NCI-H2171 (cell line): ENCODE data around the gene NARF.
A peak's percentile ranks its signal among the peaks of the same experiment; 100 is the strongest.
"Not testable (repeated sequence)": the region's sequence is repeated elsewhere in the genome, so short reads cannot be mapped to it uniquely, and the experiment has no call there.

Source experiments
- DNase-seq: peaks from one replicate; lab custom pipeline; 2025; lab: John Stamatoyannopoulos, UW

The NARF gene

GRCh38 chr17:82447876-82448275 lies 10.7 kb upstream of the NARF start:
- no peak for DNase-seq

GRCh38 chr17:82449131-82449882 lies 9.2 kb upstream of the NARF start:
- no peak for DNase-seq

GRCh38 chr17:82449883-82450356 lies 8.6 kb upstream of the NARF start:
- DNase-seq: no peak

- DNase-seq: peak; percentile 96
These were observed 8.0 kb upstream of the NARF start, which contains the start of gene CYBC1 for GRCh38 chr17:82450357-82451106. Gene CYBC1 (minus strand): TSS chr17:82450752. CDS start chr17:82449254, 1,498 bp downstream.

- DNase-seq: no peak
These were observed 6.4 kb upstream of the NARF start for GRCh38 chr17:82452162-82452561.

DNA sequence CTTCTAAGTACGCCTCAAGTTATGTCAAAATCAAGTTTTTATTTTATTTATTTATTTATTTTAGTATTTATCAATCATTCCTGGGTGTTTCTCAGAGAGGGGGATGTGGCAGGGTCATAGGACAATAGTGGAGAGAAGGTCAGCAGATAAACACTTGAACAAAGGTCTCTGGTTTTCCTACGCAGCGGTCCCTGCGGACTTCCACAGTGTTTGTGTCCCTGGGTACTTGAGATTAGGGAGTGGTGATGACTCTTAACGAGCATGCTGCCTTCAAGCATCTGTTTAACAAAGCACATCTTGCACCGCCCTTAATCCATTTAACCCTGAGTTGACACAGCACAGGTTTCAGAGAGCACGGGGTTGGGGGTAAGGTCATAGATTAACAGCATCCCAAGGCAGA lies 5.4 kb upstream of the NARF start:
- not testable (repeated sequence) for DNase-seq

DNA sequence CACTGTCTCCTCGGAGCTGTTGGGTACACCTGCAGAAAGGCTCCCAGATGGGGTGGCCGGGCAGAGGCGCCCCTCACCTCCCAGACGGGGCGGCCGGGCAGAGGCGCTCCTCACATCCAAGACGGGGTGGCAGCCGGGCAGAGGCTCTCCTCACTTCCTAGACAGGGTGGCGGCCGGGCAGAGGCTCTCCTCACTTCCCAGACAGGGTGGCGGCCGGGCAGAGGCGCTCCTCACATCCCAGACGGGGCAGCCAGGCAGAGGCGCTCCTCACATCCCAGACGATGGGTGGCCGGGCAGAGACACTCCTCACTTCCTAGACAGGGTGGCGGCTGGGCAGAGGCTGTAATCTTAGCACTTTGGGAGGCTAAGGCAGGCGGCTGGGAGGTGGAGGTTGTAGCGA lies 4.8 kb upstream of the NARF start:
- DNase-seq: not testable (repeated sequence)

GRCh38 chr17:82457073-82457928 lies 1.2 kb upstream of the NARF start:
- no peak for DNase-seq

DNA sequence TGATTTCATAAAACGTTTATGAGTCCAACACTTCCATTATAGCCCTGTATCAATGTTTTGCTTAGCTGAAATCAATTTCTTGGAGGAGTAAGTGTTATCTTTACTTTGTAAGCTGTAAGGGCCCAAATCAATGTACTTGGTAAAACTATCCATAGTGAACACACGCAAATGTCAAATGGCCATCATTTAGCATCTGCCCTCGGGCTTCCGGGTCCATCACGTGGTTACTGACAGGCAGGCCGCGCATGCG lies 687 bp upstream of the NARF start:
- no peak for DNase-seq

DNA sequence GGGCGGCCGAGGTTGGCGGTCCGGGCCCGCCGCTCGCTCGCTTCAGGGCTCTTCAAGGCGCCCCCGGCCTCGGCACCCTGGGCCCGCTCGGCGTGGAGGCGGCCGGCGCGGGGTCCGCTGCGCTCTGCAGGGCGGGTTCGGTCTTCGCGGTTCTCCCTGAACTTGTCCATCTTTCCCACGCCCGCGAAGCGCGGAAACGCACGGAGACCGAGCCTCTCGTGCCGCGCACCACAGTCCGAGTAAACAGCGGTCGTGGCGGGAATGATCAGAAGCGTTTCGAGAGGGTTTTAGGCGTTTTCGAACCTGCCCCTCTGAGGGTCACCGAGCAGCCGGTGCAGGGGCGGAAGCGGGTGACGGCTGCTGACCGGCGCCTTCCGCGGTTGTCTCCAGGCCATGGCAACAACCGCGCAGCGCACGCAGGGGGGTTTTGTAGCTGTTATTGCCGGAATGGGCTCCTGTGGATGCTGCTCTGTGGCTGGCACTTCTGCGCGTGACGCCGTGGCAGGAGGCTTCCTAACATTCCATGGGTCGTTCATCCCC lies 414 bp downstream of the NARF start:
- no peak for DNase-seq

GRCh38 chr17:82459936-82460335 lies 1.4 kb downstream of the NARF start:
- DNase-seq: not testable (repeated sequence)

GRCh38 chr17:82461827-82462524 lies 3.4 kb downstream of the NARF start:
- no peak for DNase-seq

- no peak for DNase-seq
These were observed 4.8 kb downstream of the NARF start for GRCh38 chr17:82463391-82463790.

DNA sequence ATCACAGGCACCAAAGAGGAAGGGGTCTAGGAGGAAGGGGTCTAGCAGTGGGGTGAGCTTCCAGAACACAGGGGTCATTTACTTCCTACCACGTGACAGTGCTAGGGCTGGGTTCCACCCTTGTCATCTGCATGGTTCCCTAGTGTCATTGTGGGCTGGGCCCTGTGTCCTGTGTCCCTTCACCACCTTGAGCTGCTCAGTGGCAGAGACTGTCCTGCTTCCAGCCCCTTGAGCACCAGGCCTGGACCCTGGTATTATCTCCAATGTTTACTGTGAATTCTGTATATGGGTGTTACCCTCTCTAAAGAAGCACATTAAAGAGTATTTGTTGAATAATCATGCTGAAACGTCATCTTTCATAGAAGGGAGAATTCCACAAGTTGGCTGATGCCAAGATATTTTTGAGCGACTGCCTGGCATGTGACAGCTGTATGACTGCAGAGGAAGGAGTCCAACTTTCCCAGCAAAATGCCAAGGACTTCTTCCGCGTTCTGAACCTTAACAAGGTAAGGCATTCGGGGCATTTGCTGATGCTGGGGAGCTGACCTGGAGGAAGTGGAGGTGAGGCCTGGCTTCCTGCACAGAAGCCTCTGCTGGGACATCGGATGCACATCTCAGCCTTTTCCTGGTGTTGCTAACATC lies 5.5 kb downstream of the NARF start:
- DNase-seq: no peak

GRCh38 chr17:82464567-82464929 lies 6.0 kb downstream of the NARF start:
- DNase-seq: no peak

- no peak for DNase-seq
These were observed 6.6 kb downstream of the NARF start for GRCh38 chr17:82465023-82465603.

DNA sequence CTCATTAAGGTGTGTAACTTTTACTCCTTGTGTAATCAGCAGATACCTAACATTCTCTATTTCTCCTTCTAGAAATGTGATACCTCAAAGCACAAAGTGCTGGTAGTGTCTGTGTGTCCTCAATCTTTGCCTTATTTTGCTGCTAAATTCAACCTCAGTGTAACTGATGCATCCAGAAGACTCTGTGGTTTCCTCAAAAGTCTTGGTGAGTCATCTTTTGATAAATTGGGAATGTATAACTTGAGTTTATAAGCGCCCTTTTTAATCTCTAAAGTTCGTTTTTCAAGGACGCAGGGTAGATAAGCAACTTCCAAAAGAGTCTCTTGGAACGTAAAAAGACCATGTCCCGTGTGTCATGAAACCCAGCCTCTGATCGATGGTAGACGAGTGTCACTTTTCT lies 10.2 kb downstream of the NARF start:
- DNase-seq: no peak

- no peak for DNase-seq
These were observed 11.5 kb downstream of the NARF start for GRCh38 chr17:82470065-82470464.

DNA sequence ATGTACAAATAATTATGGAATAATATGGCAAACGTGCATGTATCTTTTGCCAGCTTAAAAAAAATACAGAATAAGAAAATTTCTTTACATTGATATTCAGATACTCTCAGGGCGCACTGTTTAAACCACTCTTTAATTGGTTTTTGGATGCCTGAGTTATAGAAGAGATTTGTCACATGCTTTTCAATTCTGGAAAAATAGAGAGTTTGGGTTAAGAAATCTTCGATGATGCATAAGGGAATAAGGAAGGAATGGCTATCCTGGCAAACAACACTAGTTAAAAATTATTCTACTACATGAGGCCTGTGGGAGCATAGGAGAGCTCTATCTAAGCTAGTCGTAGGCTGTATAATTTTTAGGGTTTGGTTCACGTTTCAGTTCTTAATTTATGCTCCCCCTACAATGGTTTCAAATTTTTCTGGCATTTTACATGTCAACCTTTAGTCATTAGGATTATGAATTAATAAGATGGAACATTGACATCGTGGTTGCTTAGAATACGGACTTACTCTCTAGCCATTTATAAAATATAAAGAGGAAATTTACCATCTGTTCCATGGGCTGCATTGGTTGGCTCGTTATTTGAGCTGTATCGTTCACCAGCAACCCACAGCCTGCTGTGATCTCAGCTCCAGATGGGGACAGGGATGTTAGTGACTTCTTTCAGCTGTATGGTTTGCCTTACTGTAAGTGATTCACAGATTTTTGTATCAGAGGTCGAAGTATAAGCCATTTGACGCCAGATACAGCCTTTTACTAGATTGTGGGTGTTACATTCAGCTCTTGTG lies 15.9 kb downstream of the NARF start:
- DNase-seq: peak; percentile 78

DNA sequence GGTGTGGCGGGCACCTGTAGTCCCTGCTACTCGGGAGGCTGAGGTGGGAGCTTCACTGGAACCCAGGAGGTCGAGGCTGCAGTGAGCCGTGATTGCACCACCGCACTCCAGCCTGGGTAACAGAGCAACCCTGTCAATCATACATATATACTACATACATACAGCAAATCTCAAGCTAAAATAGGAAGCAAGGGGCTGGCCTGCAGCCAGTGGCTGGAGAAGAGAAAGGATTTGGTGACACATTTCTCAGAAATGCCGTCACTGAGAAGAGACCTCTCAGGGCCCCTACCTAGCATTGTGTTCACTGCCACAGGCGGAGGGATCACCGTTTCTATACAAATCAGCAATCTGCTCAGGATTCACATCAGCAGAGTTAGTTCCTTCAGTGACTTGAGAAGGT lies 16.9 kb downstream of the NARF start:
- no peak for DNase-seq
